OCI-M2 (cell line): Measurements from ENCODE around the gene VTCN1.
"Not testable (repeated sequence)": the region's sequence is repeated elsewhere in the genome, so short reads cannot be mapped to it uniquely, and the experiment has no call there.

Source experiments
- DNase-seq: peaks from one replicate; lab custom pipeline; 2025; ENCODE audit not compliant: unreplicated experiment; lab: John Stamatoyannopoulos, UW

The VTCN1 gene

DNA sequence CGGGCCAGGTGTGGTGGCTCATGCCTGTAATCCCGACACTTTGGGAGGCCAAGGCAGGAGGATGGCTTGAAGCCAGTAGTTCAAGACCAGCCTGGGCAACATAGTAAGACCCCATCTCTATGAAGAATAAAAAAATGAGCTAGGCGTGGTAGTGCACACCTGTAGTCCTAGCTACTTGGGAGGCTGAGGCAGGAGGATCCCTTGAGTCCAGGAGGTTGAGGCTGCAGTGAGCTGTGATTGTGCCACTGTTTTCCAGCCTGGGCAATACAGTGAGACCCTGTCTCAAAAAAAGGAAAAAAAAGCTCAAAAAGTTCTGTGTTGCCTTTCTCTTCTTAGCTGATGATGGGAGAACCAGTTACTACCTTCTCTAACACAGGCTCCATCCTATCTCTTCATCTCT is 108.9 kb downstream of the VTCN1 start:
- not testable (repeated sequence) for DNase-seq

- no peak for DNase-seq
These were observed 109.4 kb downstream of the VTCN1 start for GRCh38 chr1:117101334-117101733.

DNA sequence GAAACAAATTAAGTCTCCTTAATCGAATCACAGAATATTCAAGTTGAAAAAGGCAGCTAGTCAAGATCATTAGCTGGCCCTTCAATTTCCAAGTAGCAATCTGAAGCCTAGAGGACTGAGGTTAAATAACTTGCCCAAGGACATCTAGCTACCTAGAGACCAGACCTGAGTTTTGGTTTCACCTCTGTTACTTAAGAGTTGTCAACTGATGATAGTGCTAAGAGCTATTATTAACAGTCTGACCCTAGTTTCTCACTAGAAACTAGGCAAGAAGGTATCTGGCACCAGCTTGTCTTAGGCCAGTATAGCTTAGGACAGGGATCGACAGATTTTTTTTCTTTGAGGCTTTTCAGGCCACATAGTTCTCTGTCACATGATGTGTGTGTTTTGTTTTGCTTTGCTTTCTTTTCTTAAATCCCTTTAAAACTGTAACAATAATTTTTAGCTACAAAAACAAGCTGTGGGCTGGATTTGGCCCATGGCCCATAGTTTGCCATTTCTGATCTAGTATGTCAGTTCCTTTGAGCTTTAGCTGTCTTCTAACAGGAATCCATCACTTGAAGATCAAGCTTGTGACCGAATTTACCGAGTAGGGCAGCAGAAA is 112.3 kb downstream of the VTCN1 start:
- no peak for DNase-seq

DNA sequence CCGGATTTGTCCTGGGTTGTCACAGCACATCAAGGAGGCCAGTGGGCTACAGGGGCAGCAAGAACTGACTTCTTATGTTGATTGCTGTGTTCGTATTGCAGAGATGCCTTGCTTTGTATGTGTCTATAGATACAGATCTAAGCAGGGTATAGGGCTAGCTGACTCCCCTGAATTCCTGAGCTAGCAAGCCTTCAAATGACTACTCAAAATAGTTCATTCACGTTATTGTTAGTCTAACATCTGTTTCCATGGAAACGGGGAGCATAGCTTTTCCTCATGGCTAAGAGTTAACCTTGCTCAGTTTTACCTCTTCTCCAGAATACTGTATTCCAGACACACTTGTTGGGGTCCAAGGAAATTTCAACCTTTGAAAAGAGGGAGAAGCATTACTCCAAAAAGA is 113.3 kb downstream of the VTCN1 start:
- no peak for DNase-seq

DNA sequence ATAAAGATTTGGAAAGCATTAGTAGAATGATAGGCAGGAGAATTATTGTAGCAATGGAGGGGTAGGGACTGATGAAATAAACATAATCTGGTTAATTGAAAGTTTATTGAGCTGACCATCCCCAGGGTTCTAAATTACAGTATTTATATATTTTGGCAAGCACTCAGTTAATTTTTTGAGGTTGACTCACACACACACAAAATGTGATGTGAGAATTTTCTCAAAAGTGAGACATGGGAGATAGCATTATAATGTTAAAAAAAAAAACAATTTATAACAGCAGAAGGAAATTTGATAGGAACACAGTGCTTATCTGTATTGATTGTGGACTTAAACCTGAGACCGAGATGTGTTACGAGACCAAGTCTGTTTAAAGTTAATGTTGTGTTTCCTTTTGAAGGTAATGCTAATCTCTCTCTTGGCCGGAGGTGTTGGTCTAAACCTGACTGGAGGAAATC is 113.7 kb downstream of the VTCN1 start:
- no peak for DNase-seq

GRCh38 chr1:117094841-117095604 is 115.7 kb downstream of the VTCN1 start:
- DNase-seq = no peak

GRCh38 chr1:117093870-117094621 is 116.7 kb downstream of the VTCN1 start:
- no peak for DNase-seq
